Ovary (tissue), 9 donors: ENCODE data around the gene DTHD1. TPM values are rescaled to one million over a fixed set of nuclear protein-coding genes. Genes with fewer than 3 reads are reported as not detected.

ENCODE experiments used
- DNase-seq, 5 donors: peaks; one replicate each; pipeline ENCODE4 v3.0.0-alpha.2; 2019 to 2020
- H3K27ac ChIP-seq, 2 donors: fragments of 200-600 bp; one replicate each; pipeline versions ENCODE4 v1.5.1 to v1.8.0; 2019 to 2022
- H3K27me3 ChIP-seq: fragments of 200-600 bp; one replicate; pipeline ENCODE4 v1.8.0; 2022
- H3K36me3 ChIP-seq: fragments of 200-600 bp; sonication (generic); one replicate; pipeline ENCODE4 v1.5.1; 2019
- H3K4me1 ChIP-seq: one replicate; pipeline ENCODE4 v1.8.1; 2013; ENCODE audit warnings: mild to moderate bottlenecking, moderate library complexity; ENCODE audit not compliant: insufficient read depth
- H3K4me3 ChIP-seq: fragments of 200-600 bp; sonication (generic); one replicate; pipeline ENCODE4 v1.5.1; 2017
- H3K9me3 ChIP-seq, 2 donors: fragments of 200-600 bp in 1 of 2; sonication (generic) in 1 of 2; one replicate each; pipeline versions ENCODE4 v1.5.1 to v1.8.1; 2013 to 2019; ENCODE audit warnings: mild to moderate bottlenecking in 1 of 2, moderate library complexity in 1 of 2
- CTCF ChIP-seq, 3 donors: fragments of 450-650 bp in 2 of 3; fragments of 200-600 bp in 1 of 3; IDR thresholded peaks; one replicate each; pipeline versions ENCODE4 v1.5.1 to v1.8.0; 2016 to 2022; ENCODE audit warnings: antibody characterized with exemption in 3 of 3, mild to moderate bottlenecking in 1 of 3
- EP300 ChIP-seq: sonication (generic); formaldehyde crosslinking; IDR thresholded peaks from one replicate; pipeline ENCODE4 v1.6.1; 2017; ENCODE audit warnings: antibody characterized with exemption
- POLR2A ChIP-seq: fragments of 450-650 bp; IDR thresholded peaks from one replicate; pipeline ENCODE4 v1.6.1; 2017; ENCODE audit warnings: antibody characterized with exemption, mild to moderate bottlenecking, moderate library complexity
- WGBS, 3 donors: extraction: QIAGEN DNeasy Blood & Tissue Kit in 1 of 3; methylation state at CpG; one replicate each; pipeline versions ENCODE4 v1.1.5 to v1.1.7; 2013 to 2017; 5-methylcytosine and 5-hydroxymethylcytosine counted together
- intact Hi-C, 4 donors: fragments of 100-400 bp; cut with DNase I; formaldehyde crosslinking; loops; one replicate each; pipeline versions ENCODE4 v1.11.0 to v1.15.1; 2022 to 2023
- polyA plus RNA-seq, 2 donors: library from polyadenylated mRNA; stranded (reverse); fragments of 200-250 nt in 1 of 2; fragments of 350-450 nt in 1 of 2; fragmentation: Illumina TruSeq in 1 of 2; extraction: RNeasy Lipid Tissue Mini Kit (QIAGEN cat#74804) in 1 of 2; gene quantifications; one replicate each; pipeline ENCODE4 v1.2.3, GENCODE V29; 2013 to 2014
- total RNA-seq, 7 donors: library from RNA; depleted of rRNA in 2 of 7; stranded (reverse); fragments of >200 nt in 2 of 7; fragmentation: NEBNext Ultra II Directional in 3 of 7; extraction: Animal tissue kit (Norgen Biotek cat#: 25700) in 3 of 7; gene quantifications; one replicate each; pipeline versions ENCODE4 v1.1.0 to v1.2.4, GENCODE V29; 2016 to 2023
- donor health status: DM: no; HTN: no; CAD: no; lungs with moderate emphysema.
- donor health status: DM: no; HTN: no; CAD: no.
- donor health status: Bipolar disorder and iron deficiency.
- donor health status: DM: yes; HTN: yes; CAD: no.
- donor health status: DM: no; HTN: no; CAD: no.
- donor health status: DM: yes; HTN: yes; CAD: no.

DTHD1 gene
- total and polyA plus RNA-seq, 9 donors: 0.04 to 14.8 (median 0.99) TPM; not detected in 2

- 92% methylated on average over 33 to 40 of the region's 40 CpGs for WGBS, 3 donors
- intact Hi-C loops: no loop called here
Measured at GRCh38 chr4:36374836-36375511, 93.6 kb downstream of the DTHD1 start.

DNA sequence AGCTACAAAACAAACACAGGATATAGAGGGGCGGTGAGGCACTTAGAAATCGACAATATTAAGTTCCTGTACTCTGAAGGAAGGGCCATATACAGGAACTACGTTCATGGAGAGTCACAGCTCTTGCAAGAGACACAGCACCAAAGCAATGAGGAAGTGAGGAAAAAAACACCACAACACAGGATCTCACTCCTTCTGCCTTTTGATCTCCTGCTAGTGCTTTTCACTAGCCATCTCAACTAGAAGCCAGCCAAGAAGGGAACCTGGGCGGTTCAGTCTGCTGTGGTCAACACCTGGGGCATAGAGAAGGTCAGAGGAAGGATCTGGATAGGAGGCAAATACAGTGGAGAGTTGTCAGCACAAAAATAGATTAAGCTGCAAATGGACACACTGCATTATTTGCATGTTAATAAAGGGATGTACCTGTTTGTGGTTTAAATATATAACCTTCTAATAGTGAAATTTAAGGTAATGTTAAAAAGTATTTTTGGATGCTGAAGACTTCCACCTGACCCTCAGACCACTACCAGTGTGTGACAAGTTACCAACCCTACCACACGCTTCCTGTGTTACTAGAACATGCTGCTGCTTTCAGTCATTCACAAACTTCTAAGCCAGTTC lies 104.6 kb downstream of the DTHD1 start:
- WGBS, 3 donors: 49 to 51% (median 50%) methylated on average over 5 of the region's 5 CpGs
- Histone ChIP-seq H3K27ac (no peak overlapping the region), H3K36me3 (no peaks in the 10 kb centered on the region), H3K9me3 (no peaks in the 10 kb centered on the region), H3K4me3 (no peak overlapping the region), H3K27me3 (no peaks in the 10 kb centered on the region), H3K4me1 (no peaks in the 10 kb centered on the region)
- TF ChIP-seq CTCF (IDR thresholded peaks at IDR 0.05): no peak
- TF ChIP-seq EP300: no peak
- TF ChIP-seq POLR2A: no peak
- intact Hi-C loops: no loop called here
- no peak for DNase-seq

More at GRCh38 chr4:36374836-36375511, 93.6 kb downstream of the DTHD1 start:
- Histone ChIP-seq H3K36me3 (no peaks in the 10 kb centered on the region), H3K4me3 (no peak overlapping the region), H3K4me1 (no peaks in the 10 kb centered on the region), H3K27ac (no peak overlapping the region), H3K9me3 (no peaks in the 10 kb centered on the region), H3K27me3 (no peaks in the 10 kb centered on the region)
- TF ChIP-seq CTCF (IDR thresholded peaks at IDR 0.05): no peak
- DNase-seq: peak in 1 of 5 donors; percentile 6

DNA sequence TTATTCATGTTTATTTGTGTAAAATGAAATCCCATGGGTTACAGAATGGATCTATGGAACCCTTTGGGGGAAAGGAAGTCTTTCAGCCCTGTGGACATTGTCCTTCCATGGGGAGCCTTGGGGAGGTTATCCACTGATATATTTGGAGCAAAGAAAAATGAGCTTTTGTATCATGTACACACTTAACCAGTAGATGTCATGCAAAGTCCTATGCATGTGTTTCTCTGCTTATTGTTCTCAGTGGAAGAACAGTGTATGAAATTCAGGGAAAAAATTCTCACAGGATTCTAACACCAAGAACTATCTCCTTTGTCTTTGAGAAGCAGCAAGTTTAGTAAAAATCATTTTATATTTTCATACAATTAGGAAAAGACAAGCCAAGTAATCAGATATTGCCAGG lies 105.3 kb downstream of the DTHD1 start:
- H3K27me3 ChIP-seq: no peaks in the 10 kb centered on the region
- H3K4me3 ChIP-seq: no peak overlapping the region

GRCh38 chr4:36388710-36389109 lies 107.3 kb downstream of the DTHD1 start:
- intact Hi-C loops: no loop called here
- Histone ChIP-seq H3K4me1 (no peaks in the 10 kb centered on the region), H3K36me3 (no peaks in the 10 kb centered on the region), H3K27ac (no peak overlapping the region), H3K4me3 (no peak overlapping the region), H3K9me3 (no peaks in the 10 kb centered on the region), H3K27me3 (peaks cover 2% of the 10 kb centered on the region)
- 35 to 45% (median 40%) methylated on average over 5 of the region's 5 CpGs for WGBS, 3 donors
- TF ChIP-seq CTCF (IDR thresholded peaks at IDR 0.05) (no peak), EP300 (no peak), POLR2A (no peak)
- no peak for DNase-seq

More for the DNA sequence above, 105.3 kb downstream of the DTHD1 start:
- intact Hi-C loops: no loop called here
- Histone ChIP-seq H3K36me3 (no peaks in the 10 kb centered on the region), H3K27ac (no peak overlapping the region), H3K9me3 (no peaks in the 10 kb centered on the region), H3K4me1 (no peaks in the 10 kb centered on the region)
- DNase-seq: no peak
- no peak for TF ChIP-seq CTCF (IDR thresholded peaks at IDR 0.05)
- TF ChIP-seq EP300: no peak
- TF ChIP-seq POLR2A: no peak
